PC-9 (cell line): ENCODE measurements around the gene FOXL2NB.
"Not testable (repeated sequence)": the region's sequence is repeated elsewhere in the genome, so short reads cannot be mapped to it uniquely, and the experiment has no call there.

Source experiments
- CTCF ChIP-seq: fragments of 200-600 bp; sonication (generic); conservative IDR thresholded peaks from 2 replicates; pipeline ENCODE4 v1.6.1; 2017; ENCODE audit warnings: mixed run types, antibody characterized with exemption, mild to moderate bottlenecking, moderate library complexity
- EZH2 ChIP-seq: fragments of 200-600 bp; sonication (generic); IDR thresholded peaks from 2 replicates; pipeline ENCODE4 v1.8.0; 2017; ENCODE audit warnings: antibody characterized with exemption, low read depth

DNA sequence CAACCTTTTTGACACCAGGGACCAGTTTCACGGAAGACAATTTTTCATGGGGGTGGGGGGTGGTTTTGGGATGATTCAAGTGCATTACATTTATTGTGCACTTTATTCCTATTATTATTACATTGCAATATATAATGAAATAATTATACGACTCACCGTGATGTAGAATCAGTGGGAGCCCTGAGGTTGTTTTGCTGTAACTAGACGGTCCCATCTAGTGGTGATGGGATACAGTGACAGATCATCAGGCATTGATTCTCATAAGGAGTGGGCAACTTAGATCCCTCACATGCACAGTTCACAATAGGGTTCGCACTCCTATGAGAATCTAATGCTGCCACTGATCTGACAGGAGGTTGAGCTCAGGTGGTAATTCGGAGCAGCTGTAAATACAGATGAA, 24.6 kb upstream of the FOXL2NB start:
- peak; percentile 34; the same call in 1 of the 2 replicates for TF ChIP-seq CTCF
- TF ChIP-seq EZH2 = not testable (repeated sequence)
